ENCODE results near the gene LAPTM5. TPM values are rescaled to one million over a fixed set of nuclear protein-coding genes. Genes with fewer than 3 reads are reported as not detected.

The LAPTM5 gene
- total and polyA plus RNA-seq, 2 donors (not counting 3 experiments of a cell fraction or from before 2014, with no cell fraction given) = 83.4 to 95.2 TPM

- no peaks in the 10 kb centered on the region for H3K79me2 ChIP-seq (ENCODE audit: control insufficient read depth, insufficient read depth, low read length)
- H3K9me3 ChIP-seq (replicated peaks; ENCODE audit: control insufficient read depth, insufficient read depth, low read length) = no peaks in the 10 kb centered on the region
- H3K27me3 ChIP-seq (ENCODE audit: control insufficient read depth in 2 of 2, insufficient read depth in 2 of 2, low read length in 2 of 2) = peaks cover 0 to 9% of the 10 kb centered on the region in 2 experiments
- TF ChIP-seq FOS (IDR thresholded peaks at IDR 0.05; ENCODE audit: borderline replicate concordance, insufficient read depth, low read length) = no peak
- H3K4me1 ChIP-seq (ENCODE audit: control insufficient read depth, extremely low read depth, insufficient read depth, low read length) = peaks cover 2% of the 10 kb centered on the region
- H4K20me1 ChIP-seq (replicated peaks; ENCODE audit: control insufficient read depth, extremely low read depth, insufficient read depth, low read length) = no peaks in the 10 kb centered on the region
- intact Hi-C loops (cut with micrococcal nuclease) (no loop called here), dilution Hi-C loops (cut with MboI; ENCODE audit: extremely low pct_ligation_motif_present, low sequenced_read_pairs) (no loop called here)
- CTCF ChIA-PET = interaction anchor here (1.3 to 3.3 kb wide), 5 partner anchors 11 to 117 kb away, joined by 3 to 20 read pairs (median 8); no protein-coding TSS in a partner anchor
- H2AFZ ChIP-seq (ENCODE audit: low read depth, low read length) = no peak overlapping the region
- no peaks in the 10 kb centered on the region for H3K36me3 ChIP-seq (ENCODE audit: control insufficient read depth in 2 of 2, extremely low read depth in 1 of 2, insufficient read depth in 2 of 2, low read length in 2 of 2)
- DNase-seq (ENCODE audit: low read depth, low spot score) (no peak), FAIRE-seq (no peak)
- no peaks in the 10 kb centered on the region for H3K9me1 ChIP-seq (replicated peaks; ENCODE audit: control insufficient read depth, extremely low read depth, insufficient read depth, low read length)
- no peak overlapping the region for H3K4me3 ChIP-seq (replicated peaks in 1 of 3; ENCODE audit: insufficient read depth in 1 of 3, low read depth in 1 of 3, low read length in 3 of 3)
- H3K27ac ChIP-seq (ENCODE audit: insufficient read depth, low read depth, low read length) = no peak overlapping the region
- POLR2A ChIA-PET = no interaction called here
- BruUV-seq (replicated peaks) = no TSS peak
- no peak overlapping the region for H3K9ac ChIP-seq (replicated peaks; ENCODE audit: extremely low read depth, insufficient read depth, low read length)
- H3K4me2 ChIP-seq (ENCODE audit: insufficient read depth, low read length) = no peak overlapping the region
Measured at GRCh38 chr1:30794260-30794659, 36.7 kb upstream of the LAPTM5 start.

- no TSS peak for BruUV-seq (replicated peaks)
- Histone ChIP-seq H4K20me1 (replicated peaks; ENCODE audit: control insufficient read depth, extremely low read depth, insufficient read depth, low read length) (no peaks in the 10 kb centered on the region), H3K9me1 (replicated peaks; ENCODE audit: control insufficient read depth, extremely low read depth, insufficient read depth, low read length) (no peaks in the 10 kb centered on the region), H3K9me3 (replicated peaks; ENCODE audit: control insufficient read depth, insufficient read depth, low read length) (no peaks in the 10 kb centered on the region), H3K4me3 (replicated peaks in 1 of 3; ENCODE audit: insufficient read depth in 1 of 3, low read depth in 1 of 3, low read length in 3 of 3) (no peak overlapping the region), H3K79me2 (ENCODE audit: control insufficient read depth, insufficient read depth, low read length) (no peaks in the 10 kb centered on the region), H3K27ac (ENCODE audit: insufficient read depth, low read depth, low read length) (no peak overlapping the region), H3K9ac (replicated peaks; ENCODE audit: extremely low read depth, insufficient read depth, low read length) (no peak overlapping the region), H2AFZ (ENCODE audit: low read depth, low read length) (no peak overlapping the region), H3K4me1 (ENCODE audit: control insufficient read depth, extremely low read depth, insufficient read depth, low read length) (no peaks in the 10 kb centered on the region), H3K4me2 (ENCODE audit: insufficient read depth, low read length) (no peak overlapping the region), H3K36me3 (ENCODE audit: control insufficient read depth in 2 of 2, extremely low read depth in 1 of 2, insufficient read depth in 2 of 2, low read length in 2 of 2) (no peaks in the 10 kb centered on the region), H3K27me3 (ENCODE audit: control insufficient read depth in 2 of 2, insufficient read depth in 2 of 2, low read length in 2 of 2) (peaks cover 1 to 9% of the 10 kb centered on the region in 2 experiments)
- TF ChIP-seq EZH2 (IDR thresholded peaks at IDR 0.05; ENCODE audit: borderline replicate concordance, low read depth, low read length, severe bottlenecking) (no peak), MYC (IDR thresholded peaks at IDR 0.05; ENCODE audit: low read depth, low read length) (no peak), POLR2A (IDR thresholded peaks at IDR 0.05; ENCODE audit: low read depth, low read length) (no peak), JUN (IDR thresholded peaks at IDR 0.05; ENCODE audit: borderline replicate concordance, insufficient read depth, insufficient read length, low read depth) (no peak), GATA2 (IDR thresholded peaks at IDR 0.05; ENCODE audit: insufficient read depth, insufficient read length, low read depth, low read length) (no peak), POLR2AphosphoS5 (IDR thresholded peaks at IDR 0.05; ENCODE audit: insufficient read depth, low read depth, low read length) (no peak), MAX (IDR thresholded peaks at IDR 0.05; ENCODE audit: insufficient read depth, insufficient read length) (no peak), FOS (IDR thresholded peaks at IDR 0.05; ENCODE audit: borderline replicate concordance, insufficient read depth, low read length) (no peak)
- TF ChIP-seq, protein P1, sequence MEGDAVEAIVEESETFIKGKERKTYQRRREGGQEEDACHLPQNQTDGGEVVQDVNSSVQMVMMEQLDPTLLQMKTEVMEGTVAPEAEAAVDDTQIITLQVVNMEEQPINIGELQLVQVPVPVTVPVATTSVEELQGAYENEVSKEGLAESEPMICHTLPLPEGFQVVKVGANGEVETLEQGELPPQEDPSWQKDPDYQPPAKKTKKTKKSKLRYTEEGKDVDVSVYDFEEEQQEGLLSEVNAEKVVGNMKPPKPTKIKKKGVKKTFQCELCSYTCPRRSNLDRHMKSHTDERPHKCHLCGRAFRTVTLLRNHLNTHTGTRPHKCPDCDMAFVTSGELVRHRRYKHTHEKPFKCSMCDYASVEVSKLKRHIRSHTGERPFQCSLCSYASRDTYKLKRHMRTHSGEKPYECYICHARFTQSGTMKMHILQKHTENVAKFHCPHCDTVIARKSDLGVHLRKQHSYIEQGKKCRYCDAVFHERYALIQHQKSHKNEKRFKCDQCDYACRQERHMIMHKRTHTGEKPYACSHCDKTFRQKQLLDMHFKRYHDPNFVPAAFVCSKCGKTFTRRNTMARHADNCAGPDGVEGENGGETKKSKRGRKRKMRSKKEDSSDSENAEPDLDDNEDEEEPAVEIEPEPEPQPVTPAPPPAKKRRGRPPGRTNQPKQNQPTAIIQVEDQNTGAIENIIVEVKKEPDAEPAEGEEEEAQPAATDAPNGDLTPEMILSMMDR (IDR thresholded peaks at IDR 0.05; ENCODE audit: extremely low read depth in 1 of 2, insufficient read depth in 1 of 2, low read depth in 1 of 2, low read length in 2 of 2) = no peak
- intact Hi-C loops (cut with micrococcal nuclease) (no loop called here), dilution Hi-C loops (cut with MboI; ENCODE audit: extremely low pct_ligation_motif_present, low sequenced_read_pairs) (no loop called here)
- DNase-seq (ENCODE audit: low read depth, low spot score) = no peak
- ChIA-PET CTCF (interaction anchor here (1.3 to 3.3 kb wide), 5 partner anchors 10 to 118 kb away, joined by 3 to 20 read pairs (median 8); no protein-coding TSS in a partner anchor), POLR2A (no interaction called here)
- no peak for FAIRE-seq
Measured at GRCh38 chr1:30793209-30793608, 35.6 kb upstream of the LAPTM5 start.
